Fibroblast of skin of left quadriceps (primary cell): ENCODE measurements around the gene ADRA2A.

ENCODE experiments used
- DNase-seq, 2 experiments: peaks; one replicate each; pipeline ENCODE4 v3.0.0-alpha.2; 2013; ENCODE audit warnings: low read depth in 2 of 2

ADRA2A gene

GRCh38 chr10:111083222-111084095, 6.6 kb downstream of the ADRA2A start:
- DNase-seq: no peak

GRCh38 chr10:111084366-111085255, 7.8 kb downstream of the ADRA2A start:
- DNase-seq: no peak

- no peak for DNase-seq
These were observed 9.0 kb downstream of the ADRA2A start for GRCh38 chr10:111085690-111086353.

- DNase-seq: no peak
These were observed 9.7 kb downstream of the ADRA2A start for GRCh38 chr10:111086574-111086973.

- no peak for DNase-seq
These were observed 10.5 kb downstream of the ADRA2A start for GRCh38 chr10:111087331-111087756.

- DNase-seq: no peak
These were observed 11.2 kb downstream of the ADRA2A start for GRCh38 chr10:111087968-111088505.

- DNase-seq: no peak
These were observed 12.5 kb downstream of the ADRA2A start for GRCh38 chr10:111089293-111089692.

GRCh38 chr10:111091833-111092232, 15.0 kb downstream of the ADRA2A start:
- DNase-seq: no peak

GRCh38 chr10:111093741-111094380, 17.0 kb downstream of the ADRA2A start:
- no peak for DNase-seq

- DNase-seq: no peak
These were observed 22.0 kb downstream of the ADRA2A start for GRCh38 chr10:111098679-111099437.

GRCh38 chr10:111100198-111100597, 23.4 kb downstream of the ADRA2A start:
- DNase-seq: no peak

GRCh38 chr10:111101796-111102195, 25.0 kb downstream of the ADRA2A start:
- no peak for DNase-seq

GRCh38 chr10:111102359-111102837, 25.6 kb downstream of the ADRA2A start:
- DNase-seq: no peak

- no peak for DNase-seq
These were observed 26.5 kb downstream of the ADRA2A start for GRCh38 chr10:111103196-111103840.

GRCh38 chr10:111104811-111105210, 28.0 kb downstream of the ADRA2A start:
- DNase-seq: no peak

- no peak for DNase-seq
These were observed 29.3 kb downstream of the ADRA2A start for GRCh38 chr10:111106081-111106480.

GRCh38 chr10:111107023-111107422, 30.2 kb downstream of the ADRA2A start:
- no peak for DNase-seq

- no peak for DNase-seq
These were observed 31.0 kb downstream of the ADRA2A start for GRCh38 chr10:111107846-111108245.

GRCh38 chr10:111108441-111108840, 31.6 kb downstream of the ADRA2A start:
- no peak for DNase-seq
